Measurements from ENCODE around the gene GPR176. TPM values are rescaled to one million over a fixed set of nuclear protein-coding genes. Genes with fewer than 3 reads are reported as not detected.
"Not testable (repeated sequence)": the region's sequence is repeated elsewhere in the genome, so short reads cannot be mapped to it uniquely, and the experiment has no call there.

The GPR176 gene
- total RNA-seq, 2 donors from 2014 or later = 0.85 to 1.5 TPM

DNA sequence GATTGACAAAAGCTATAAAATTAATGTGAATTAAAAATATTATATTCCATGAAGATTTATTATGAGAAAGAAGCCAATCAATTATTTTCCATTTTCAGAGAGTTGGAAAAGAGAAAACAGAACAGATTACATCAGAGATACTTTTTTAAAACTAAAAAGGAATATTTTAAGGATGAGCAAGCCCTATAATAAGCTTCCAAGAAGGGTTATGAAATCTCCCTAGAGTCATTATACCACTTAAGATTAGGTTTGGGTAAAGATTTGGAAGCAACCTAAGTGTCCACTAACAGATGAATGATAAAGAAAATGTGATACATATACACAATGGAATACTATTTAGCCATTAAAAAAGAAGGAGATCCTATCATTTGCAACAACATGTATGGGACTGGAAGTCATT, 85.8 kb downstream of the GPR176 start:
- no peak for DNase-seq
- intact Hi-C loops (cut with DNase I, micrococcal nuclease) = no loop called here
- ATAC-seq = no peak

DNA sequence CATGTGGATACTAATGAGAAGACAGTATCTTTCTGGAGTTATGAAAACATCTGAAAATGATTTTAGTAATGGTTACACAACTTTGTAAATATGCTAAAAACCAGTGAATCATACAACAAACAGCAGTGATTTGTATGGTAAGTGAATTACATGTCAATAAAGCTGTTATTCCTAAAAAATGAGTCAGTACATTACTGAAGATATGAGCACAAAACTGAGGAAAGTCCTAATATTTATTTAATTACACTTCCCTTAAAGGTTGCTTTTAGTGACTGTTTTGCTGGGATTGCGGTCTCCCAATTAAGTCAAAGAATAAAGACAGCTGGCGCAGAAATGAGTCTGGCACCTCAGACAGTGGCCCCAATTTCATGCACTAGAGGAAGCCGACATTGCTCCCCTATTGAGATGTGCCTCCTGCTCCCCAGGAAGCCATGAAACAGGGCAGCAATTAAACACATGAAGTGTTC, 86.5 kb downstream of the GPR176 start:
- DNase-seq (no peak), ATAC-seq (no peak)
- intact Hi-C loops (cut with DNase I, micrococcal nuclease) = no loop called here

DNA sequence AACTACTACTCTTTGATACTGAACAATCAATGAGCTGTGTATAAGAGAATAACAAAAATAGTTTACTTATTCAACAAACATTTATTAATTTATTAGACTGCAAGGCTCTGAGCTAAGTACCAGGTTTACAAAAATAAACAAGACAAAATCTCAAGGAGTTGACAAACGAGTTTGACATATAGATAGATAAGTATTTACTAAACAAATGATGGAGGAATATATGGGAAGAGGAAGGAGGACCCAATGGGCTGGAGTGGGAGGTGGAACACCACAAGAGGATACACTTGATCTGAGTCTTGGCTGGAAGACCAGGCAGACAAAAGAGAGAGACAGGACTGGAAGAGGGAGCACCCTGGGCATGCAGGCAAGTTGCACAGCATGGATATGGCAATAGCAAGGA, 89.9 kb downstream of the GPR176 start:
- no peak for DNase-seq
- intact Hi-C loops (cut with DNase I, micrococcal nuclease) = no loop called here
- no peak for ATAC-seq

DNA sequence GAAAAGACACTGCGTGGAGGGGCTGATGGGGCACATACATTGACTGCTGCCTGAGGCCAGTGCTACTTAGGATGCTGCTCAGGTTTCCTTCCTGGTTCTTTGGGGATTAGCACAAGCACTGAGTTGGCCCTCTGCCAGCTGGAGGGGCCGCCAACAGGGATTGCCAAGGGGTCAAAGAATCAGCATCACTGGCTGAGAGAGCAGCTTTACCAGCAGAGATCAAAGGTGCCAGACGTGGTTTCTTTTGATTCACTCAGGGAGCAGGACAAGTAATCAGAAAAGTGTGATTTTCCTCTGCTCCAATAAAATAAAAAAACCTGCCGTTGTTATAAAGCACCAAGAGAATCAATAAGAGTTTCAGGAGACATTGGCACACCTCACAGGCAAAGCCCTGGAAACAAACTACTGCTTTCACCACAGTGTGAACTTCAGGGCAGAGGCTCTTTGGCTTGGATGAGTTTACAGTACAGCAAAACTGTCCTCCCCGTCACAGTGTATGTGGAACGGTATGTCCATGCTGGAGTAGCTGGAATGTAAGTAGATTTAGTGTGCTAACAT, 91.6 kb downstream of the GPR176 start:
- intact Hi-C loops (cut with DNase I, micrococcal nuclease) = no loop called here
- ATAC-seq = peak; percentile 37

DNA sequence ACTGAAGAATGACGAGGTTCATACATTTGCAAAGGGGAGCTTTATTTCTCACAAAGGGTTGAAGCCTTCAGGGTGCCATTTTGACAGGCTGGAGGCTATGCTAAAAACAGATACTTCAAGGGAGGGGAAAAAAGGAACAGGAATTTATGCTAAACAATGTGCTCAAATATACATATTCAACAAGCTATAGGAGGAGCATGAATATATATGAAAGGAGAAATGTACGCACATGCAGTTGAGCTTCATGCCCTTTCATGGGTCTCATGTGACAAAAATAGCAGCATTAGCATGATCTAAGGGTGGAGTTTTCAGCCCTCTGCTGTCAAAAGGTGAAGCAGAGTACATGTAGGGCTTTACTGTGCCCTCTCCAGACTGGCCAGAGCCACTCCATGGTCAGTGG, 93.1 kb downstream of the GPR176 start:
- DNase-seq (no peak), ATAC-seq (no peak)
- intact Hi-C loops (cut with DNase I, micrococcal nuclease) = no loop called here

More for the DNA sequence above, 91.6 kb downstream of the GPR176 start:
- DNase-seq = peak in 1 of 2 donors; percentile 28

DNA sequence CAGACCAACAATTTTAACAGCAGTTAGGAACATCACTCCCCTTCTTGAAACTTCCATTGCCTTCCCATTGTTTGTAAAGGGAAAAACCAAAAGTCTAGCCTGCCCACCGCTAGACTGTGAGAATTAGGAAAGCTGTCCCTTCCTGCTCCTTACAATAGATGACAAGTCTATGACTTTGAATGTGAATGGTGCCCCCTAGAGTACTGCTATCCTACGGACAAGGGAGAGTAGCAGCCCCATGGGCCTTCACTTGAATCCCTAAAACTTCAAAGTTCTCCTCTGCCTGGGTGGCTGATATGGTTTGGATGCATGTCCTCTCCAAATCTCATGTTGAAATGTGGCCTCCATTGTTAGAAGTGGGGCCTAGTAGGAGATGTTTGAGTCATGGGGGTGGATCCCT, 96.4 kb downstream of the GPR176 start:
- ATAC-seq = no peak
- DNase-seq = no peak
- intact Hi-C loops (cut with DNase I, micrococcal nuclease) = no loop called here

DNA sequence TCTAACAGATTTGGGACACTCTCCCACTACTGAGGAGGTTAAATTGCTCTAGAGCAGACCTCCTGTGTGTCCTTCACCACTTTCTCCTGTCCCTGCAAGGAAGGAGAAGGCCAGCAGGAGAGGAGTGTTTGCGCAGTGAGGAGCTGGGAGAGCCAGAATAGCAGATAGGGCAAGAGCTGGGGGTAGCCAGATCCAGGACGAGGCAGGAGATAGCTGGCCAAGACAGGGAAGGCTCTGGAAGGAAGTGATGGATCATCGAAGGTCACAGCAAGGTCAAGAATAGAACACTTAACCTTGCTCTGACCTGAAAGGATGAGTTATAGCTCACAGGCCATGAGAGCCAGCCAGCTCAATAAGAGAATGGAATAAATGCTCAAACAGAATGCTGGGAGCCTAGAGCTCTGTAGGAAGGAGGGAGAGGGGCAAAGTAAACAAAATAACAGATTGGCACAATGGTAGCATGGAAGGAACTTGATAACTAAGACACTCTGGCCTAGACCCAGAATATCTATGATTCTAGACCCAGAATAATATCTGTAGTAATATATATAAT, 99.9 kb downstream of the GPR176 start:
- ATAC-seq (no peak), DNase-seq (no peak)
- intact Hi-C loops (cut with DNase I, micrococcal nuclease) = no loop called here

DNA sequence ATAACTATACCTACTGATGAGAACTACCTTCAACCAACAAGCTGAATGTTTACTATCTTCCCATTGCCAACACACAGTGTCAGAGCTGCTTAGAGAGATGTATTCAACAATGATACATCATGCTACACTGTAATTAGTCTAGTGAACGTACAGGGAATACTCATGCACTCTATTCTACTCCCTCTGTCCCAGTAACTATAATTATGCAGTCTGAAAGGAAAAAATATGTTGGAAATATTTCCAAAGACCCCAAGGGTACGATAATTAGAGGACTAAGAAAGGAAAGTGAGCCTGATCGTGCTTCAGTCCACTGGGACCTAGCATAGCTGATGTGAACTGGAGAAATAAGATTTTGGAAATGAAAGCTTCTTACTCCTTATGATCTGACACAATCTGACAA, 100.5 kb downstream of the GPR176 start:
- intact Hi-C loops (cut with DNase I, micrococcal nuclease) = no loop called here
- DNase-seq = no peak
- ATAC-seq = no peak

DNA sequence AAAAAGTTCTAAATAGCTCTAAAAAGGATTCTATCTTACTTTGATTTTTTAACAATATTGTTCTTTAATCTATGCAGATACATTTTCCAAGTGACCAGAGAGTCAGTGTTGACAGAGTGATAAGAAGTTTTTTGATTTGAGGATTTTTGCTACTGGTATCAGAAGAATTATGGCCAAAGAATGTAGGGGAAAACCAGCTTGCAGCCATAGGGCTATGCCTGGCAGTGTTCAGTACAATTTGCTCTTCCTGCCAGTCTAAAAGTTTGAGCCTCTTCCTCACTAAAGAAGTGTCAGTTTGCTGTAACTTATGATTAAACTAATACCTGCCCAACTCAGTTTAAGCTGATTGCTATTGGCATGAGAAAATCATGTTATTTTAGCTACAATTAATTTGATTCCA, 102.2 kb downstream of the GPR176 start:
- intact Hi-C loops (cut with DNase I, micrococcal nuclease) = no loop called here
- no peak for ATAC-seq
- no peak for DNase-seq

DNA sequence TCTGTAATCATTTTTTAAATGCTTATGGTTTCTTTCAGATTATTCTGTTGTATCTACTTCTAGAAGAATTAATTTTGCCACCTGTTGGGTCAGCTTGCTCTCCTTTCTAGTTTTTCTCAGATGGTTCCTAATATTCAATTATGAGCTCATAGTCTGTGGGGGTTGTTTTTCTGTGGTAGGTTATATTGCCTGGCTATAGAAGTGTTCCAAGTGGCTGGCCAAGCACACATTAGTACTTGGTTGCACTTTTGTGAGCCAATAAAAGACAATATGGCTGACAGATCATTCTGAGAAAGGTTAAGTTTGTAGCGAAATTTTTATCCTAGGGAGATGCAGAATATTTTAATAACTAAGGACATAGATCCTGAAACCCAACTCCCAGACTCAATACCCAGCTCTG, 105.6 kb downstream of the GPR176 start:
- intact Hi-C loops (cut with DNase I, micrococcal nuclease) = no loop called here
- DNase-seq (no peak), ATAC-seq (no peak)

DNA sequence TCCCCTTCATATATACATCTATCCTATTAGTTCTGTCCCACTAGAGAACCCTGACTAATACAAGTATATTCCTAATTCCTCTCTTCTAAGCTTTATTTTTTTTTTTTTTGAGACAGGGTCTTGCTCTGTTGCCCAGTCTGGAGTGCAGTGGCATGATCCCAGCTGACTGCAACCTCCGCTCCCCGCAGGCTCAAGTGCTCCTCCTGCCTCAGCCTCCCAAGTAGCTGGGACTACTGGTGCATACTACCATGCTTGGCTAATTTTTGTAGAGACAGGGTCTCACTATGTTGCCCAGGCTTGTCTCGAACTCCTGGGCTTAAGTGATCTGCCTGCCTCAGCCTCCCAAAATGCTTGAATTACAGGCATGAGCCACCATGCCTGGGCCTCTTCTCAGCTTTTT, 107.4 kb downstream of the GPR176 start:
- intact Hi-C loops (cut with DNase I, micrococcal nuclease); DNase-seq; ATAC-seq: not testable (repeated sequence)

DNA sequence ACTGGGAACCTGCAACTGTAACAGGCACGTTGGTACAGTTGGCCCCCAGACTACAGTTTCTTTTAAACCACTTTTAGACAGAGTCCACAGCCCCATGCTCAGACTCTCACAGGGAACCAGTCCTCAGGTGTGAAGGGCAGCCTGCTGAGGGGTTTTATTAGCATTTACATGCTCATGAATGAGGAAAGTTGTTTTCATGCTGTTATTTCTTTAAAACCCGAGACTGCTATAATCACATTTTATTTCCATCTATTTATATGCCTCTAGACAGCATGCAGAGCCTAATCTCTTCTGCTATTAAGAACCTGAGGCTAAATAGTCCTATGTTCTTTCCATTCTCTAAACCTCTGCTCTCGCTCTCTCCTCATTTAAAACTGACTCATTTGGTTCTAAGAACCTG, 111.2 kb downstream of the GPR176 start:
- ATAC-seq (no peak), DNase-seq (no peak)
- intact Hi-C loops (cut with DNase I, micrococcal nuclease) = no loop called here

DNA sequence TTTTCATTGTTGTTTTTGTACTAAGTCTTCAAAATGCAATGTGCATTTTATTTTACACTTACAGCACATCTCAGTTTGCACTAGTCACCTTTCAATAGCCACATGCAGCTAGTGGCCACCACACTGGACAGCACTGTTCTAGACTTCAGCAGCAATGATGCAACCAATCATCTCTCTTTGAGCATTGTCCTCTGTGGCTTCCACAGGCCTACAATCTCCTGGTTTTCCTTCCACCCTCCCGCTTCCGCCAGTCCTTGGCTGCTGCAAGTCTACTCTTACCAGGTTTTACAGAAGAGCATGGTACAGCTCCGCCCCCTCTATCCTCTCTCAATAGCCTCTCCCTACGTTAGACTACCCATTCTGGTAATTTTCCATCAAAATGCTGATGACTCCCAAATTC, 112.3 kb downstream of the GPR176 start:
- DNase-seq = no peak
- intact Hi-C loops (cut with DNase I, micrococcal nuclease) = no loop called here
- no peak for ATAC-seq

DNA sequence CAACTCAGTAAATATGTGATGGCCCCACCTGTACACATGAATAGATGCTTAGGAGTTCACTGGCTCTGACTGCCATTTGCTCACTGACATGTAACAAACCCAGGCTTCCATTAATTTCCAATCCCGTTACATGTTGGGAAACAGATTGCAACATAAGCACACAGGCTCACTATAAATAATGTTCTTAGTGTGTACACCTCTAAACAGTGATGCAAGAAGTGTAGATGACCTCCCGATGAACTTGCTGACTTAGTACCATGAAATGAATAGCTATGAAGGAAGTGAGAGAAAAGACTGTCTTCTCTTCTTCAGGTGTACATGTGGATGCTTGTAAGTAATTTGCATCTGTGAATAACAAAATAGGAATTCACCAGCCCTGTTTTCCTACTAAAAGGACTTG, 116.0 kb downstream of the GPR176 start:
- intact Hi-C loops (cut with DNase I, micrococcal nuclease) = no loop called here
- DNase-seq (no peak), ATAC-seq (no peak)

DNA sequence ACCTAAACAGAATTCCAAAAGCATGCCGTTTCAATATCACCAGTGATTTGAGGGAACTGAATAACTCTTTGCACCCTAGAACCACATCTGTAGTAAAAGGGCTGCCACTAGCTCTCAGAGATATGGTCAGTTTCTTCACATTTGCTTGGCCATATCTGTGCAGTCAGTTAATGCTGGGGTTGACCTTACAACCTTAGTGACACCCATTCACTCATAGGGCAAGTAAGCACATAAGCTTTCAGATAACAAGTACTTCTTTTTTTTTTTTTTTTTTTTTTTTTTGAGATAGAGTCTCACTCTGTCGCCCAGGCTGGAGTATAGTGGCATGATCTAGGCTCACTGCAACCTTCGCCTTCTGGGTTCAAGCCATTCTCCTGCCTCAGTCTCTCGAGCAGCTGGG, 117.0 kb downstream of the GPR176 start:
- intact Hi-C loops (cut with DNase I, micrococcal nuclease) = no loop called here
- DNase-seq (no peak), ATAC-seq (no peak)

DNA sequence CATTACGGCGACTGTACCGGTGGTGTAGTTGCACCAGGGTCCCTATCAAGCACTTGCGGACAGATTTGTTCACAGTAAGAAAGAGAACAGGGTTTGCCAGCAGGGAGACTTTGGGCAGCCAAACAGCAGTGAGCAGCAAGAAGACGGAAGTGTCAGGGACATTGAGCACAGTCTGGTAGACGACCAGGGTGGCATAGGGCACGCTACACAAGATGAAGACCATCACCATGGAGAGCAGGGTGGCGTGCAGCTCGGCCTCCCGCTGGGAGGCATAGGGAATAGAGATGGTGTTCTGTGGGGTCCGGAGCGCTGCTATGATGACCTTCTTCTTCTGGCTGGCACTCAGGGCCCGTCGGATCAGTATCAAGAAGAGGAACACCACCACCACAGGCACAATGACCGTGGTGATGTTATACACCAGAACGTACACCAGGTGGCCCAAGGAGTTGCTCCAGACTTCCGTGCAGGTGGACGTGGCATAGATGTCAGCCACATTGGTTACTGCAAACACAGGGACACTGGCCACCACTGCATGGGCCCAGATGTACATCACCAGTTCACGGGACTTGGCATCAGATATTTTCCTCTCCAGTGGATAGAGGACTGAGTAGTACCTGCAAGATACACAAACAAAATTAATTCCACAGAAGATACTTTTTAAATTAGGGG, 118.3 kb downstream of the GPR176 start:
- ATAC-seq (peak; percentile 89), DNase-seq (peak in 1 of 2 donors; percentile 43)
- intact Hi-C loops (cut with DNase I, micrococcal nuclease) = no loop called here

DNA sequence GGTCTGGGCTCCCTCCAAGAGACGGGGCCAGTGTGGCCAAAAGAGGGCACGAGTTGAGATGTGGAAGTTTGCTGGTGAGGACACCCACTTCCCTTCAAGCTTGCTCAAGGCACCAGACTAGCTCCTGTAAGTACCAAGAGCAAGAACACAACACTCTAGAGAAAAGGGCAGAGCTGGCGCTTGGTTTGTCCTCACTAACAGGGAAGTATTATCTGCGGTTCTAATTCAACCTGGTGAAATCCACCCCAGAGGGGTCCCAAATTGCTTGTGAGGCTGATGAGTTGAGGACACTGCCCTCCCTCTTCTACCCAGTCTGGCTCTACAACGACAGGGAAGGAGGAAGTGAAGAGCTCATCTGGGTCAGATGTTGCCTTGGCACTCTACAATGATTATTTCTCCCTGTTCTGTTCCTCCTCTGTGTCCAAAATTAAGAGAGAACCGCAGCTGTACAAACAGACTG, 120.5 kb downstream of the GPR176 start:
- intact Hi-C loops (cut with DNase I, micrococcal nuclease) = loop anchor here in 1 of 2 donors (10.0 kb wide), 1 partner anchor 85 kb away; no protein-coding TSS in a partner anchor
- DNase-seq = no peak
- no peak for ATAC-seq

DNA sequence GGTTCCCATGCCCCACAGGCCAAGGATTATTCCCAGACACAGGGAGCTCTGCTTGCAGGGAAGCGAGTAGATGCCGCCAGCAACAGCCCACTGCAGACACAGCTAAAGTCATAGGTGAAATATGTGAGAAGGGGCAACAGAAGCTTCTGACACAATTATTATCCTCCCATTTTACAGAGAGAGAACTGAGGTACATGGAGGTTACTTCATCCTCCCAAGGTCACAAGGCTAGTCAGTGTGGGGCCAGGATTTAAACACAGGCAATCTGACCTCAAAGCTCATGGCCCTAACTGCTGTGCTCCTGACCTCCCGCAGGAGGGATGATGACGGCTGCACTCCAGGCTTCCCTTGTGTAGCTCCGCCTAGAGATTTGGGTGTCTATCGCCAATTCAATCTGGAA, 121.7 kb downstream of the GPR176 start:
- no peak for ATAC-seq
- intact Hi-C loops (cut with DNase I, micrococcal nuclease) = loop anchor here in 1 of 2 donors (10.0 kb wide), 1 partner anchor 86 kb away; no protein-coding TSS in a partner anchor
- no peak for DNase-seq

DNA sequence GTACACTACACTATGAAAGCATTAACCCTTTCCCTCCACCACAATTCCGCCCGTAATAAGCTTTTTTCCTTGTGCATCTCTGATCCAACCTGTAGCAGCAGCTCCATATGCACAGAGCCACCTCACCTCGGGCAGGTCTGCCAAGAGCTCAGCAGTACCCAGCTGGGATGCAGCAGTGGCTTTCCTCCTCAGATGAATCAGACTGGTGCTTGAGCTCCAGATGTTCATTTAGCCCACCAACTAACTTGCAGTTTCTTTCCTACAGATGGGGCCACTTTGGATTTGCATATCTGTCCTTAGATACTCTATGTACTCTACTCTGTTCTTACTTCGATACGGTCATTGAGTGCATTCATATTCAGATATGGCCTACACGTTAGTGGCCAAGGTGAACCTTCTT, 122.7 kb downstream of the GPR176 start:
- intact Hi-C loops (cut with DNase I, micrococcal nuclease) = loop anchor here in 1 of 2 donors (10.0 kb wide), 1 partner anchor 87 kb away; no protein-coding TSS in a partner anchor
- ATAC-seq (no peak), DNase-seq (no peak)

DNA sequence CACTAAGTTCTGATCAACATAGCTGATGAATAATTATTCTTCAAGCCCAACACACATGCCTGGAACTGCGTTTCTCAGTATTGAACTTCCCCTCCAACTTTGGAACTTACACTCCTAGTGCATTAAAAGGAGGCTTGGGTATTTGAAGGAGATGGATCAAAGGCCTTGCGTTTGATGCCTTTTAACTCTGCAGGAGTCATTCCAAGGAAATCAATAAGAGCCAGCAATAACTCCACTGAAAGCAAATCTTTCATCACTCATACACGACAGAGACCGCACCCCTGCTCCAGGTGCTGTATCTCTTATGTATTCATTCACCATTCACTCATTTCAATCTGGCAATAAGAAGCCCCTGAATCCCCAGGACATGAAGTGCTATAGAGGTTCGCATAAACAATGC, 123.5 kb downstream of the GPR176 start:
- ATAC-seq = no peak
- intact Hi-C loops (cut with DNase I, micrococcal nuclease) = loop anchor here in 1 of 2 donors (10.0 kb wide), 1 partner anchor 88 kb away; no protein-coding TSS in a partner anchor
- DNase-seq = no peak
